Stimulated activated CD4-positive, alpha-beta T cell treated with anti-CD3 and anti-CD28 coated beads, Interleukin-1b, Interleukin-23, amount 100 ng/mL, for 1 hour (primary cell): ENCODE measurements around the gene PAM16.

ENCODE experiments used
- DNase-seq, 2 donors: peaks; one replicate each; pipeline ENCODE4 v3.0.0-alpha.2; 2020; ENCODE audit warnings: low read depth in 2 of 2

The PAM16 gene

DNA sequence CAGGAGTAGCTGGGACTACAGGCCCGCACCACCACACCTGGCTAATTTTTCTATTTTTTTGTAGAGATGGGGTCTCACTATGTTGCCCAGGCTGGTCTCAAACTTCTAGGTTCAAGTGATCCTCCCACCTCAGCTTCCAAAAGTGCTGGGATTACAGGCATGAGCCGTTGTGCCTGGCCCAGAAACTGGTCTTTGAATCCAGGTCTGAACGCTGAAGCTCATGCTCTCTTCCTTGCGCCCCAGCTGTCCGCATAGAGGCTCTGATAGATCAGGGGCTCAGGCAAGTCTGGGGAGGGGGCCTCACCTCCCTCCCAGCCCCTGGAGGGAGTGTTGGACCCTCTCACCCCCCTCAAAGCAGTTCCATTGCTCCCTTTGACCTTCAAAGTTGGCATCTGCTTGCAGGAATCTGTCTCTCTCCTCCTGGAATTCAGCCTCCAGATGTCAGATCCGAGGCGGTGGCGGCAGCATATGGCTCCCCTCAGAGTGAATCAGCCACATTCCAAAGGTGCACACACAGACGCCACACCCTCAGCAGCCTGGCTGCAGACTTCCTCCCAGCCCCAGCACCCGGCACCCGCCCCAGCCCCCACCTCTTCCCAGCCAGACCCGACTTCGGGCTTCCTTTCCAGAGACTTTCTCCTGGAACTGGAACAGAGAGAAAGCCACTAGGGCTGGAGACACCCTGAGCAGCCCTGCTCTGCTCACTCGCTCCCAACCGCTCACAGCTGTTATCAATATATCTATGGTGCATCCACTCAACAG lies 52.2 kb downstream of the PAM16 start:
- no peak for DNase-seq

DNA sequence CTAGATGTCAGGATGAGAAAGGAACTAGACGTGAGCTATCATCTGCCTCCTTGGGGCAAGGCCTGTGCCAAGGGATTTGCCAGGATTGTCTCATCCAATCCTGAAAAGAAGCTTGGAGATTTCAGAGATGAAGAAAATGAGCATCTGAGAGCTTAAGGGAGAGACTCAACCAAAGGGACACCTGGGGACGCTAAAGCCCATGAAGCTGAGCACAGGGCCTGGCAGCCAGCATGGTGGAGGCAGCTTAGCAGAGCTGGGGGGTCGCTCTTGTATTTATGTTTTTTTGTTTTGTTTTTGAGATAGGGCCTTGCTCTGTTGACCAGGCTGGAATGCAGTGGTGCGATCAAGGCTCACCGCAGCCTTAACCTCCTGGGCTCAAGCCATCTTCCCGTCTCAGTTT lies 53.6 kb downstream of the PAM16 start:
- DNase-seq, result no peak

DNA sequence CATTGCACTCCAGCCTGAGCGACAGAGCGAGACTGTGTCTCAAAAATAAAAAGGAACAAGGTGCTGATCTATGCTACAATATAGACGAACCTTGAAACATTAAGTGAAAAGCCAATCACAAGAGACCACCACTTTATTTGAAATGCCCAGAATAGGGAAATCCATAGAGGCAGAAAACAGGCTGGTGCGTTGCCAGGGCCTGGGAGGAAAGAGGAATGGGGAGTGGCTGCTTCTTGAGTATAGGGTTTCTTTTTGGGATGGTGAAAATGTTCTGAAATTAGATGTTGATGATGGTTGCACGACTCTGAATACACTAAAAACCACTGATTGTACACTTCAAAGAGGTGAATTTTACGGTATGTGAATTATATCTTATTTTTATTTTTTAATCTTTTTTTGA lies 55.5 kb downstream of the PAM16 start:
- DNase-seq, result no peak

DNA sequence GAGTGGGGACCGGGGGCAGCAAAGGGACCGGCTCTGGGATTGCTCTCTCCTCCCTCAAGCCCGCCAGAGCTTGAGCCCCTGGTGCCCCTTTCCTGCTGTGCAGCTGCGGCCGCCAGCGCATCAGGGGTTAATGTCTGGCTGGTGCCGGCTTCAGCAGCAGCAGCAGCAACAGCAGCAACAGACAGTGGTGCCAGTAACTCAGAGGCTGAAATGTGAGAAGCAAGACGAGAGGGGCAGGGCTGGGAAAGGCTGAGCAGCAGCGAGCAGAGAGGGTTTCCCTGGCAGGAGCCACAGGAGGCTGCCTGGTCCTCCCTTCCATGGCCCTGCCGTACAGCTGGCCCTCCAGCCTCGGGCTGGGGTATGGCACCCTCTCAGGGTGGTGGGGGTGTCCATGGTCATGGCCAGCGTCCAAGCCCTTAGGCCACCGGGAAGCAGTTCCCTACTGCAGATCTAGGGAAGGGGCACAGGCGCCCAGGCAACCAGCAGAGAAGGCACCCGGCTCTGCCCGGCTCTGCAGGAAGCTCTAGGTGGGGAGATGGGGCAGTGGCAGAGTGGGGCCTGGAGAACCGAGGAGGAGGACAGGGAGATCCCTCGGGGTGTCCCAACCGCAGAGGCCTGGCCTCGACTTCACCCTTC lies 57.2 kb downstream of the PAM16 start:
- no peak for DNase-seq

DNA sequence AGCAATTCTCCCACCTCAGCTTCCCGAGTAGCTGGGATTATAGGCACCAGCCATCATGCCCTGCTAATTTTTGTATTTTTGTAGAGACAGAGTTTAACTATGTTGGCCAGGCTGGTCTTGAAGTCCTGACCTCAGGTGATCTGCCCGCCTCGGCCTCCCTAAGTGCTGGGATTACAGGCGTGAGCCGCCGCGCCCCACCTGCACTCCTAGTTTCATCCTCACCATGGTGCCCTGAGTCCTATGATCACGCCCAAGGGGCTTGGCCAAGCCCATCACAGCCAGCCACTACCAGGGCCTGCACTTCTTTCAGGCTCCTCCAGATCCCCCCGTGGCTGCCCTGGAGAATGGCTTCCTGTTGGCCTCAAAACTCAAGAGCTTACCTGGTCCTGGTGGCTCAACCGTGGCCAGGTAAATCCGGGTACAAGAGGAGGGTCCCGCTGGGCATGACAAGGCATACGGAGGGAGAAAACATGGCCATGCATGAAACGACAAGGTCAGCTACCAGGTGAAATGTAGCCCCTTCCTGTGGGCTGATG lies 57.9 kb downstream of the PAM16 start:
- DNase-seq, result no peak

DNA sequence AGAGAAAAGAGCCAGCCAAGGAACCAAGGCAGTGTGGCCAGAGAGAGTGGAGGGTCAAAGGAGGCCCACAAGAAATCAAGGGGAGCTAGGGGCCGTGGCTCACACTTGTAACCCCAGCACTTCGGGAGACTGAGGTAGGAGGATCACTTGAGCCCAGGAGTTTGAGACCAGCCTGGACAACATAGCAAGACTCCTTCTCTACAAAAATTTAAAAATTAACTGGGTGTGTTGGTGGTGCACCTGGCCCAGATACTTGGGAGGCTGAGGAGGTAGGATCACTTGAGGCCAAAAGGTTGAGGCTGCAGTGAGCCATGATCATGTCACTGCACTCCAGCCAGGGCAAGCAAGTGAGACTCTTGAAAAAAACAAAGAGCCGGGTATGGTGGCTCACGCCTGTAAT lies 59.4 kb downstream of the PAM16 start:
- no peak for DNase-seq
